ENCODE measurements around the gene NRXN2.

Gene NRXN2

GRCh38 chr11:64684357-64684756 is 38.6 kb downstream of the NRXN2 start:
- DNase-seq (ENCODE audit: low read depth): no peak
- no peak for TF ChIP-seq CTCF (IDR thresholded peaks at IDR 0.05; ENCODE audit: low read length, missing control alignments)
- H3K4me3 ChIP-seq (replicated peaks; ENCODE audit: low read depth, low read length): no peak overlapping the region

- H3K4me3 ChIP-seq (replicated peaks; ENCODE audit: low read depth, low read length): no peak overlapping the region
- DNase-seq (ENCODE audit: low read depth): no peak
- no peak for TF ChIP-seq CTCF (IDR thresholded peaks at IDR 0.05; ENCODE audit: low read length, missing control alignments)
These were observed 41.8 kb downstream of the NRXN2 start for GRCh38 chr11:64681171-64681570.

GRCh38 chr11:64679846-64680245 is 43.2 kb downstream of the NRXN2 start:
- no peak for TF ChIP-seq CTCF (IDR thresholded peaks at IDR 0.05; ENCODE audit: low read length, missing control alignments)
- no peak for DNase-seq (ENCODE audit: low read depth)
- no peak overlapping the region for H3K4me3 ChIP-seq (replicated peaks; ENCODE audit: low read depth, low read length)

GRCh38 chr11:64677441-64678023 is 45.5 kb downstream of the NRXN2 start:
- TF ChIP-seq CTCF (IDR thresholded peaks at IDR 0.05; ENCODE audit: low read length, missing control alignments): no peak
- H3K4me3 ChIP-seq (replicated peaks; ENCODE audit: low read depth, low read length): no peak overlapping the region
- no peak for DNase-seq (ENCODE audit: low read depth)

GRCh38 chr11:64676261-64676615 is 46.8 kb downstream of the NRXN2 start:
- no peak for DNase-seq (ENCODE audit: low read depth)
- no peak overlapping the region for H3K4me3 ChIP-seq (replicated peaks; ENCODE audit: low read depth, low read length)
- TF ChIP-seq CTCF (IDR thresholded peaks at IDR 0.05; ENCODE audit: low read length, missing control alignments): no peak

- TF ChIP-seq CTCF (IDR thresholded peaks at IDR 0.05; ENCODE audit: low read length, missing control alignments): no peak
- peak; percentile 87 for DNase-seq (ENCODE audit: low read depth)
- no peak overlapping the region for H3K4me3 ChIP-seq (replicated peaks; ENCODE audit: low read depth, low read length)
These were observed 47.3 kb downstream of the NRXN2 start for GRCh38 chr11:64675450-64676260.

GRCh38 chr11:64674774-64675173 is 48.2 kb downstream of the NRXN2 start:
- no peak for DNase-seq (ENCODE audit: low read depth)
- no peak overlapping the region for H3K4me3 ChIP-seq (replicated peaks; ENCODE audit: low read depth, low read length)
- no peak for TF ChIP-seq CTCF (IDR thresholded peaks at IDR 0.05; ENCODE audit: low read length, missing control alignments)

All from fibroblast of pulmonary artery (primary cell).